Activated CD4-positive, CD25-positive, alpha-beta regulatory T cell (primary cell): Measurements from ENCODE around the gene ILKAP.

Source experiments
- DNase-seq, 4 experiments: peaks; one replicate each; lab custom pipeline; 2025; lab: John Stamatoyannopoulos, UW

ILKAP gene

DNA sequence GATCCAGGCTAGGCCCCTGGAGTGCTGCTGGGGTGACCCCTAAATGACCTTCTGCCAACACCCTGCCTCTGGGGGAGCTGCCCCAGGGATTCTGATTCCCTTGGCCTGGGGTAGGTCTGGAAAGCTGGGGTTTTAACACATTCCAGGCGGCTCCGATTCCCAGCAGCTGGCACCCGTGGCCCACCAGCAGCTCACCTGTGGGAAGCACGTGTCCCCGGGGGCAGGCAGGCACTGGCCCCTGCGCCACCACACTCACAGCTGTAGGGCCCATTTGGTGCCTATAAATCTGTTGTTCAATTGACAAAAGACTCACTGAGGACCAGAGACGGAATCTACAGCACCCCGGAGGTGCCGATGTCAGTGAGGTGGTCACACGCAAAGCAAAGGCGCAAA, 69.1 kb downstream of the ILKAP start:
- no peak for DNase-seq

DNA sequence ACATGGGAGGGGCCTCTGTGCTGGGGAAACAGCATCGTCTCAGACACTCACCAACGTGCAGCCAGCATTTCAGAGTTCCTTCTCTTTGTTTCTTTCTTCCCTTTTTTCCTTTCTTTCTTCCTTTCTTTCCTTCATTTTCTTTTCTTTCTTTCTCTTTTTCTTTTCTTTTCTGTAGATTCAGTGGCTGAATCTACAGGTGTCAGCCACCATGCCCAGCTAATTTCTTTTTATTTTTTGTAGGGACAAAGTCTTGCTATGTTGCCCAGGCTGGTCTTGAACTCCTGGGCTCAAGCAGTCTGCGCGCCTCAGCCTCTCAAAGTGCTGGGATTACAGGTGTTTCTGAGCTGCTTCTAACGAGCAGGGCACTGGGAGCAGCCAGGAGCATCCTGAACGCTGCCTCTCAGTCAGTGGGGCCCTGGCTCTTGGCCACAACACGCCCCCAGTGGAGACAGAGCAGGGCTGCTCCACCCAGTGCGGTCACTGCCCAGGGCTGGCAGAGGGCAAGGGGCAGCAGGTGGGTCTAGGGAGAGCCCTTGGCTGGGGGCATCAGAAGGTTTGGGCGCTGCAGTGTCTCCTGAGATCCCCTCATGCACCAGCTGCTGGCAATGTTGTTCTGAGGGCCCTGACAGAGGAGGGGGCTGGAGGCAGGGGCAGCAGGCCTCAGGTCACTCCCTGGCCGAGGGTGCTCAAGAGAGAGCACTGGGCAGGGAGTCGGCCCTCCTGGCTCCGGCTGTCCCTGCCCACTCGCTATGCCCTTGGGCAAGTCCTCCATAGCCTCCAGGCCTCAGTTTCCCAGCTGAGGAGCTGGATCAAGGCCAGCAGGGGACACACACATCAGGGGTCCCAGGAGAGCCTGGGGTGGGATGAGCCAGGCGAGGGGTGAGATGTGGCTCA, 69.7 kb downstream of the ILKAP start:
- no peak for DNase-seq

DNA sequence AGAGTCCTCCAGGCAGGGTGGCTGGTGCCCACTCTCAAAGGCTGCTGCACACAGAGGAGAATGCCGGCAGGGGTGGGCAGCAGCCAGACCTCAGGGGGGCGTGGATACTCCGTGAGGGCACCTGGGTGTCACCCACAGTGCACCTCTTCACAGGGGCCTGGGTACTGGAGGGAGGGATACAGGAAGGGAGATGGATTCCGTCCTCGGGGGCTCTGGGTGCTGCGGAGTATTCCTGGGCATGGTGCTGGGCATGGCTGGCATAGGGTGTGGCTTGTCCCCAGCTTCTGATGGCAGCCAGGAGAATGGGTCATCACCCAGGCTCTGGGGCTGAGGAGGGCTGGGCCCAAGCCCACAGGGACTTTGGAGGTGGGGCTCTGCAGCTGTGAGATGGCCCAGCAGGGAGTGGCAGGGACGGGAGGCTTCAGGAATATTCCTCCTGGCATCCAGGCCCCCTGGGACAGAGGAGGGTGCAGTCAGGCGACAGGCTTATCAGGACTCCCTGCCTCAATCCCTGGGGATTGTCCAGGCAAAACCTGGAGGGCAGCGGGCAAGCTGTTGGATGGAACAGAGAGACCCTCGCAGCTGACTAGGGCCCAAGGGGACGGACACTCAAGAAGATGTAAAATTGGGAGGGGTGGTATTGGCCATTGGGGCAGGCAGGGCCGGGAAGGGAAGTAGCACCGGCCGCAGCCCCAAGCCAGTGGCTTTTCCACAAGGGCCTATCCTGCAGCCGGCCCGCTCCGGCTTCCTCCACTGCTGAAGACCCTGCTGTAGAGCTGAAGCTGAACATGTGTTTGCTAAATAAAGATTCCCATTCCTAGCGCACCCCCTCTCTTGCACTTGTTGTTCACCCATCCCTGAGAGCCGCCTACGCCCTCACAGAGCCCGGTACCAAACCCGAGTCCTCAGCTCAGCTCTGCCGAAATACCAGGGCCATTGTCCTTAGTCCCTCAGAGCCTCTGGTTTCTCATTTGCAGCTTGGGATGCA, 70.7 kb downstream of the ILKAP start:
- no peak for DNase-seq

DNA sequence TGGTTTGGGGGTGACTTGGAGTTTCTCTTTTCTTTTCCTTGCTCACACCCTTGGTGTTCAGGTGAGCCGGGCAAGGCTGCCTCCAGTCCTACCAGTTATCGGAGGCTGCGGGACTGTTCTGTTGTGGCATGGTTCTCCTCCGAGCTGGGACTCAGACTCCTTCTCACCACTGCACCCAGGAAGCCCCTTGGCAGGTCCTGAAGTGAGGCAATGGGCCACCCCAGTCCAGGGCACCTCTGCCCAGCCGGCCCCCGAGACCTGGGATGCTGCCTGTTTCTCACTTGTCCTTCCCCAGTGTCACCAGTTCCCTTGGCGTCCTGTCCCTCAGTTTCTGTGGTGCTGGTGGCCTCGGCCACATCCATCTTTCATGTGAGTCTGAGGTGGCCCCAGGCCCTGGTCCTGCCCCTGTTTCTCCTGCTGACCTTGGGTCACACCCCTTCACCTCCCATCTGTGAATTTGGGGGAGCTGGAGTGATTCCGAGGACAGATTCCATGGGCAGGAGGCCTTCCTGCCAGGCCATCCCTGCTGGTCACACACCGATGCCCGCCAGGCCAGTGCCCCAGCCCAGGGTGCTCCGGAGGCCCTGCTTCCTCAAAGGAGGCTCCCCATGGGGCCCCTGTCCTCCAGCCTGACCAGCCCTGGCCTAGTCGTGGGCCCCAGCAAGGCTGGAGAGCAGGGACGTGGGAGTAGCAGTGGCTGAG, 71.6 kb downstream of the ILKAP start:
- DNase-seq, result no peak

DNA sequence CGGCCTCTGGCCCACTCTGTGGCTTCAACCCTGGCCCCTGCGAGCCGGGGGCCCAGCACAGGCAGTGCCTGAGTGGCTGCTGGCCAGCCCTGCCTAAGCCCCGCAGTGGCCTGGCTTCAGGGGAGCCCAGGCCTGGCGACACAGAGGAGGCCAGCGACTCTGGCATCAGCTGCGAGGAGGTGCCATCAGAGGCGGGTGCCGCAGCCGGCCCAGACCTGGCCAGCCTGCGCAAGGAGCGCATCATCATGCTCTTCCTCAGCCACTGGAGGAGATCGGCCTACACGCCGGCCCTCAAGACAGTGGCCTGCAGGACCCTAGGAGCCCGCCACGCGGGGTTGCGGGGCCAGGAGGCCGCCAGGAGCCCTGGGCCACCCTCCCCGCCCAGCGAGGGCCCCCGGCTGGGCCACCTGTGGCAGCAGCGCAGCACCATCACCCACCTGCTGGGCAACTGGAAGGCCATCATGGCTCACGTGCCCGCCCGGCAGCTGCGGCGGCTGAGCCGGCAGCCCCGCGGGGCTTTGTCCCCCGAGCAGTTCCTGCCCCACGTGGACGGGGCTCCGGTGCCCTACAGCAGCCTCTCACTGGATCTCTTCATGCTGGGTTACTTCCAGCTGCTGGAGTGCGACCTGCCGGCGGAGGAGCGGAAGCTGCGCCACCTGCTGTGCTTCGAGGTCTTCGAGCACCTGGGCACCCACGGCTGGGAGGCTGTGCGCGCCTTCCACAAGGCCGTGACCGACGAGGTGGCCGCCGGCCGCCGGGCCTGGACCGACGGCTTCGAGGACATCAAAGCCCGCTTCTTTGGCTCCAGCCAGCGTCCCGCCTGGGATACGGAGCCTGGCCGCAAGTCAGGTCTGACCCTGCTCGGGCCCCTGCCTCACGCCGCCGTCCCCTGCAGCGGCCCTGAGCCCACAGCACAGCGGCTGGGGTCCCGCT, 72.5 kb downstream of the ILKAP start:
- no peak for DNase-seq

DNA sequence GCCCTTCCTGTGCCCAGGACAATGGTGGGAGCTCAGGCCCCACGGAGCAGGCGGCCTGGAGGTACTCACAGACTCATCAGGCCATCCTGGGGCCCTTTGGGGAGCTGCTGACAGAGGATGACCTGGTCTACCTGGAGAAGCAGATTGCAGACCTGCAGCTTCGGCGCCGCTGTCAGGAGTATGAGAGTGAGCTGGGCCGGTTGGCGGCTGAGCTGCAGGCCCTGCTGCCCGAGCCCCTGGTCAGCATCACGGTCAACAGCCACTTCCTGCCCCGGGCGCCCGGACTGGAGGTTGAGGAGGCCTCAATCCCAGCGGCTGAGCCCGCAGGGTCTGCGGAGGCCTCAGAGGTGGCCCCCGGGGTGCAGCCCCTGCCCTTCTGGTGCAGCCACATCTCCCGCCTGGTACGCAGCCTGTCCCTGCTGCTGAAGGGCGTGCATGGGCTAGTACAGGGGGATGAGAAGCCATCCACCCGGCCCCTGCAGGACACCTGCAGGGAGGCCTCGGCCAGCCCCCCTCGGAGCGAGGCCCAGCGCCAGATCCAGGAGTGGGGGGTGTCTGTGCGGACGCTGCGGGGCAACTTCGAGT, 73.3 kb downstream of the ILKAP start:
- DNase-seq, result no peak

DNA sequence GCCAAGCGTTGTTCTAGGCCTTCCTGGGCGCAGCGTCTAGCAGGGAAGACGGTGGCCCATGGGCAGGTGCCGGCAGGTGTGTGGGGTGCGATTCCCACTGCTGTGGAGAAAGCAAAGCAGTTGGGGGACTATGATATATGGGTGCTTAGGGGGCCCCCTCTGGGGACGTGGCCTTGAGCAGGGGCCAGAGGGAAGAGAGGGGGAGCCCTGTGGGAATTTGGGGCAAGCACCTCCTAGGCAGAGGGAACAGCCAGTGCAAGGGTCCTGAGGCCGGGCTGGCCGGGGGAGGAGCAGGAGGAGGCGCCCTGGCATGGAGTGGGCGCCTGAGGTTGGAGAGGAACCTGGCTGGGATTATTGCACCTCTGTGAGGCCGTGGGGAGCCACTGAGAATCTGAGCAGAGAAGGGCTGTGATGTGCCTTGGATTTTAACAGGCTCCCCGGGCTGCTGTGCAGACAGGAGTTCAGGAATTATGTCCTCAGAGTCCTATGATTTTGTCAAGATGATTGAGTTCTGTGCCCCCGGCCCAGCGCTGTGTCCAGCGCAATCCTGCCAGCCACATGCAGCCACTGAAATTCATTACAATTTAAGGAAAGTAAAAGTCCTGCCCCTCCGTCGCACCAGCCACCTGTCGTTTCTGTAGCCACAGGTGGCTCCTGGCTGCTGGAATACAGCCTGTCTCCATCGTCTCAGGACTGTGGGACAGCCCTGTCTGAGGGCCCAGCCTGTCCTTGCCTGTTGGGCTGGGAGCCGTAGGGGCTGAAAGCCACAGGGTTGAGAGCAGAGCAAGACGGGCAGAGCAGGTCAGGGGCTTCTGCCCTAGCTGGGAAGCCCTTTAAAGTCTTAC, 74.1 kb downstream of the ILKAP start:
- DNase-seq, result no peak

DNA sequence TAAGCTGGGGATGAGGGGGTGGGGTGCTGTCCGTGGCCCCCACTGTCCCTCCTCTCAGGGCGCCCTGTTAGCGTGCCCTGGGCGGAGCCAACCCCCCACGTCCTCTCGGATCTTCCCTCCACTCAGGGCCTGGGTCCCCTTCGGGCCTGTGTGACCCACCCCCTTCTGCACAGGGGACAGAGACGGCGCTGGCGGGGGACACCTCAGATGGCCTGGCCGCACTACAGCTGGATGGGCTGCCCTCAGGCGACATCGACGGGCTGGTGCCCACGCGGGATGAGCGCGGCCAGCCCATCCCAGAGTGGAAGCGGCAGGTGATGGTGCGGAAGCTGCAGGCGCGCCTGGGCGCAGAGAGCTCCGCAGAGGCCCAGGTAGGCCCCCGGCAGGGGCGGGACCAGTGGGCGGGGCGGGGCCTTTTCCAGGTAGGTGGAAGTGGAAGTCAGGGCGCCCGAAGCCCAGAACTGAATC, 74.9 kb downstream of the ILKAP start:
- DNase-seq, result no peak

DNA sequence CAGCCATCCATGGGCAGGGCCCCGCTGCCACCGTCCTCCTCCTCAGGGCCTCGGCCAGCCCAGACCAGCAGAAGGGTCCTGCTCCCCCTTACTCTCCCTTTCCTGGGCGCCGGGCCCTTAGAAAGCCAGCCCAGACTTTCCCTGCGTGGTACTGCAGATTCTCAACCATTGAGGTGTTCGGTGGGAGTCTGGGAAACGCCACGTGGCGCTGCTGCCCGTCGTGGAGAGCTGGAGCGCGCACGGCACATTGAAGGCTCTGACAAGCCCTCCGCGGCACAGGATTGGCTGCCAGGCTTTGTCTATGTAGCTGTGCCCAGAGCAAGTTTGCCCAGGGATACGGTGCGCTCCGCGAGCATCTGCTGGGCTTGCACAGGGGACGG, 75.4 kb downstream of the ILKAP start:
- no peak for DNase-seq

DNA sequence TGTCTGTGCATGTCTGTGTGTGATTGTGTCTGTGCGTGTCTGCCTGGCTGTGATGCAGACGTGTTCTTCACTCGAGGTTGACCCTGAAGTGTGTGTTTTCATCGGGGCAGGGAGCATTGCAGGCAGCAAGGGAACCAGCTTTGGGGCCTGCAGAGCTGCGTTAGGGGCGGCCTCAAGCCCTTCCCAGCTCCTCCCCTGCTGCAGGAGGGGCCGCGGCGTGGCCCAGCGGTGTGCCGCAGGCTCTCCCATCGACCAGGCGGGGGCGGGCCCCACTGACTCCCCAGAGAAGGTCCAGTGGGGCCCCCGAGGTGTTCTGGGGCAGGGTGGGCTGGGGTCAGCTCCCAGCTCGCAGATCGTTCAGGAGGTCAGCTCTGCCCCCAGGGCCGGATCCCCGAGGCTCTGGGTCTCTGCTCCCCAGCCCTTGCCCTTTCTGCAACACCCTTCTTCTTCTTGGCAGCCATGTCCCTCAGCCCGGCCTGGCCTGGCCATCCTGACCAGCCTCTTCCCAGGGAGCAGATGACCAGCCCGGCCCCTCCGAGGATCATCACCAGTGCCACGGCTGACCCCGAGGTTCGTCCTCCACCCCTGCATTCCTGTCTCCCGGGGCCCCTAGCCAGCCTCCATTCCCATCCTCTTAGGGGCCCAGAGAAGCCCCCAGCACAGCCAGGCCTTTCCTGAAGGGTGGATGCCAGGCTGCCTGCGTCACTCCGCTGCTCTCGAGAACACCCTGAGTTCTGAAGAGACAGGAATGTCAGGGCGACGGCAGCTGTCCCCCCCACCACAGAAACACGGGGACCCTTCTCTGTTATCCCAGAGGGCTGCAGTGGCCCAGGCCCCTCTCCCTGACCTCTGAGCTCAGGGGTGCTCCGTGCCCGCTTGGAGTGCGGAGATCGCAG, 76.1 kb downstream of the ILKAP start:
- no peak for DNase-seq

DNA sequence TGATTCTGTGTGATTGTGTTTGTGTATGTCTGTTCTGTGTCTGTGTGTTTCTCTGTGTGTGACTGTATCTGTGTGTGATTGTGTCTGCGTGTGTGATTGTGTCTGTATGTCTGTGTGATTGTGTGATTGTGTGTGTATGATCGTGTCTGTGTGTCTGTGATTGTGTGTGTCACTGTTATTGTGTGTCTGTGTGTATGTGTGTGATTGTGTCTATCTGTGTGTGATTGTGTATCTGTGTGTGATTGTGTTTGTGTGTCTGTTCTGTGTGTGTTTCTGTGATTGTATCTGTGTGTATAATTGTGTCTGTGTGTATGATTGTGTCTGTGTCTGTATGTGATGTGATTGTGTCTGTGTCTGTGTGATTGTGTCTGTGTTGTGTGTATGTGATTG, 76.7 kb downstream of the ILKAP start:
- DNase-seq, result no peak

DNA sequence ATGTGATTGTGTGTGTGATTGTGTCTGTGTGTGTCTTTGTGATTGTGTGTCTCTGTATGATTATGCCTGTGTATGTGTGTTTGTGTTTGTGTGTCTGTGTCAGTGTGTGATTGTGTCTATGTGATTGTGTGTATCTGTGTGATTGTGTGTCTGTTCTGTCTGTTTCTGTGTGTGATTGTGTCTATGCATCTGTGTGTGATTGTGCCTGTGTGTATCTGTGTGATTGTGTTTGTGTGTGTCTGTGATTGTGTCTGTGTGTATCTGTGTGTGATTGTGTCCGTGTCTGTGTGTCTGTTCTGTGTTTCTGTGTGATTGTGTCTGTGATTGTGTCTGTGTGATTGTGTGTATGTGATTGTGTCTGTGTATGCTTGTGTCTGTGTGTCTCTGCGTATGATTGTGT, 77.2 kb downstream of the ILKAP start:
- no peak for DNase-seq

DNA sequence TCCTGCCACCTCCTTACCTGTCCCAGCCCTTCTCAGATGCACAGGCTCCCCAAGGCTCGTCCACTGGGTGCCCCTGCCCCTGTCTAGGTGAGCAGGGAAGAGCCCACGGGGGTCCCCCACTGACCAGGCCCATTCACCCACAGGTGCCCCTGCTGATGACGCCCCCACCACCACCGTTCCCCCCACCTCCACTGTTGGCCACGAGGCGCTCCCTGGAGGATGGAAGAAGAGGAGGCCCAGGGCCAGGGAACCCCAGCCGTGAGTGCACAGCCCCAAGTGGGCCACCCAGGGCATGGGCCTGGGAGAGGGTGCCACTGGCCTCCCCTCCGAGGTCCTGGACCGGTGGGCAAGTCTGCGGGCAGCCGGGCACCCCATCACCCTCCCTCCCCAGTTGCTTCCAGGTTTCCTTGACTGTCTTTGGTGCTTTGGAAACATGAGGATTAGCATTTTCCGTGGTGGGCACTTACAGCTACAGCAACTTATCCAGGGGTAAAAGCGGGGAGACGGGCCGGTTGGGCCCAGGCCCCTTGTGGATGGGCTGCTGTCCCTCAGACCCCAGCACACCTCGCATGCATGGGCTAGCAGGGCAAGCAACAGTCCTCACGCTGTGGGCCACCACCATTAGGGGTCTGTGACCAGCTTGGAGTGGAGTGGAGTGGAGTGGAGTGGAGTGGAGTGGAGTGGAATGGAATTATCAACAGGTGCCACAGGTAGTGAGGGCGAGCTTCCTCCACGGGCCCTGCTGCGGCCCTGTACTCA, 78.2 kb downstream of the ILKAP start:
- no peak for DNase-seq

DNA sequence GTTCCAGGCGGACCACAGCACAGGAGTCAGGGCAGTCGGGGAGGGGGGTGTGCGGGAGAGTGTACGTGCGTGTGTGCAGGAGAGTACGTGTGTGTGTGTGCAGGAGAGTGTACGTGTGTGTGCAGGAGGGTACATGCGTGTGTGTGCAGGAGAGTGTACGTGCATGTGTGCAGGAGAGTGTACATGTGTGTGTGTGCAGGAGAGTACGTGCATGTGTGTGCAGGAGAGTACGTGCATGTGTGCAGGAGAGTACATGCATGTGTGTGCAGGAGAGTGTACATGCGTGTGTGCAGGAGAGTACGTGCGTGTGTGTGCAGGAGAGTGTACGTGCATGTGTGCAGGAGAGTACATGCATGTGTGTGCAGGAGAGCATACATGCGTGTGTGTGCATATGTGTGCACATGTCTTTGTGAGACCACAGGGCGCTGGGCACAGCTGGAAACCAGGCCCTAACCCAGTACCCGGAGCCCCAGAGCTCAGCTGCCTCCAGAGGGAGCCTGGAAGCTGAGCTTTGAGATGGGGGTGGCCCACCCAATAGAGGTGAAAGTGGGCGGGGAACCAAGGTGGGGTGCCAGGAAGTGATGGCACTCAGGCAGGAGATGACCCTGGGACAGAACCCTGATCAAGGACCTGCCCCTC, 78.9 kb downstream of the ILKAP start:
- DNase-seq, result no peak

DNA sequence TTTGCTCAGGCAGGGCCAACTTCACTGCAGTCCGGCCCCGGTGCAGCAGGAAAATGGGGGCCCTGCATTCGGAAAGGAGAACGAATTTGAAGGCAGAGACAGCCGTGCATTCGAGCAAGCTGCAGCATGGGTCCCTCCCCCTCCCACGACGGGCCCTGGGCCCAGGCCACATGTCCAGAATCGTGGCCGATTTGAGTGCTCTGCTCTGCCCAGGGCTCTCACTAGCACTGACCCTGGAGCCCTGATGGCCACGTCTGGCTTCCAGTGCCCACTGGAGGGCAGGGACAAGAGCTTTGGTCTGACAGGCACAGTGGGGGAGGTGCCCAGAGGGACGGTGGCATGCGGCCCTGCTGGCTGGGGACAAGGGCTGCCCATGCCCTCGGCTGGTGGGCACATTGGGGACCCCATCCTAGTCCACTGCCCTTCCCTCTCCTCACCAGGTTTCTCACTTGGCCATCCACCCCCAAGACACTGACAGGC, 79.5 kb downstream of the ILKAP start:
- no peak for DNase-seq

DNA sequence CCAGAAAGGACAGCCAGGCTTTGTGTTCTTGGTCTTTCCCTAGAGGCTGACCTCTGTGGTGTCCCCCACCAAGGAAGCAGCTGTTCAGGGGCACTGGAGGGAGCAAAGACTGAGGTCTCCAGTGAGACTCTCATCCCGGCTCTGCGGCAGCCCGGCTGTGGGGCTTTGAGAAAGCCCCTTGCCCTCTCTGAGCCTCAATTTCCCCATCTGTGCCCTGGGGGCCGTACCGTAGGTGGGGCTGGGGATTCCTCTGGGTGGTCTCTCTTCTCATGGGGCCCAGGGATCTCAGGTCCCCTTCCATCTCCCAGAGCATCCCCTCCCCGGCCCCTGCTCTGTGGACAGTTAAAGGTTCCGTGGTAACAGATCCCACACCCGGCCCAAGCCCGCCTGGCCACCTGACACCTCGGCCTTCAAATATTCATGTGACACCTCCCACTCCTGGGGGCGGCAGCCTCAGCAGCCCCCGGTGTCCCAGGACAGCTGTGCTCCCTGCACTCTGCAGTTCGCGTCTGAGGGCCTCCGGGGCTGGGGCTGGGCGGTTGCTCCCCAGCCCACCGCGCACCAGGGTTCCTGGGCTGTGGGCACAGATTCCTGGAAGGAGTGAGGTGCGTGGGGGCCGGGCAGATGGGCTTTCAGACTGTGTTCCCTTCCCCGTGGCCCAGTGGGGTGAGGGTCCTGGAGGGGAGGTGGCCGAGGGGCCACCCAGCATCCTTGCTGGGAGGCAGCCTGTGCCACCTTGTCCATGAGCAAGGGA, 80.1 kb downstream of the ILKAP start:
- DNase-seq, result no peak
